MCF 10A (cell line): ENCODE results near the gene SCAANT1. TPM values are rescaled to one million over a fixed set of nuclear protein-coding genes. Genes with fewer than 3 reads are reported as not detected.

Experiments used
- BruUV-seq: library from RNA; stranded (reverse); fragments of 400-500 nt; replicated peaks from 2 replicates; lab custom pipeline; 2021; lab: Mats Ljungman, UMichigan
- CTCF ChIA-PET: fragments of 300-600 bp; sonication (Branson Sonifier 250); formaldehyde crosslinking; extraction: SDS; loops from one replicate; lab custom pipeline; 2021; ENCODE audit warnings: antibody characterized with exemption, inconsistent platforms; lab: Yijun Ruan, JAX
- POLR2A ChIA-PET: fragments of 300-600, 350-650 bp; sonication (Branson Sonifier 250); formaldehyde crosslinking; extraction: SDS; loops from one replicate; lab custom pipeline; 2020; ENCODE audit warnings: antibody characterized with exemption, inconsistent platforms; lab: Yijun Ruan, JAX
- DNase-seq: peaks from one replicate; pipeline ENCODE4 v3.0.0-alpha.2; 2018; ENCODE audit not compliant: unreplicated experiment
- H3K27ac Mint-ChIP-seq: one replicate; pipeline ENCODE4 v1.8.0; 2022; ENCODE audit warnings: mild to moderate bottlenecking, low read depth, mixed read lengths; ENCODE audit not compliant: unreplicated experiment
- H3K27me3 Mint-ChIP-seq: one replicate; pipeline ENCODE4 v1.8.0; 2022; ENCODE audit warnings: mixed read lengths; ENCODE audit not compliant: insufficient read depth, unreplicated experiment
- H3K36me3 Mint-ChIP-seq: one replicate; pipeline ENCODE4 v1.8.0; 2022; ENCODE audit warnings: mild to moderate bottlenecking, moderate library complexity, mixed read lengths; ENCODE audit not compliant: insufficient read depth, unreplicated experiment
- H3K4me1 Mint-ChIP-seq: one replicate; pipeline ENCODE4 v1.8.0; 2022; ENCODE audit warnings: mixed read lengths; ENCODE audit not compliant: insufficient read depth, unreplicated experiment
- H3K4me3 Mint-ChIP-seq: one replicate; pipeline ENCODE4 v1.8.0; 2022; ENCODE audit warnings: mild to moderate bottlenecking, moderate library complexity, mixed read lengths; ENCODE audit not compliant: unreplicated experiment
- H3K9me3 Mint-ChIP-seq: one replicate; pipeline ENCODE4 v1.8.0; 2022; ENCODE audit warnings: mixed read lengths; ENCODE audit not compliant: unreplicated experiment
- CTCF ChIP-seq: fragments of 200-600 bp; IDR thresholded peaks from one replicate; pipeline ENCODE4 v1.8.0; 2022; ENCODE audit warnings: antibody characterized with exemption, mild to moderate bottlenecking; ENCODE audit not compliant: unreplicated experiment
- intact Hi-C: fragments of 100-400 bp; cut with micrococcal nuclease; formaldehyde crosslinking; loops from 2 replicates; pipeline ENCODE4 v1.14.1; 2022
- total RNA-seq: library from RNA; stranded (reverse); gene quantifications from 2 replicates; pipeline ENCODE4 v1.2.3, GENCODE V29; 2022

The SCAANT1 gene
- total RNA-seq, 1 experiment from 2014 or later = not detected

GRCh38 chr3:63922491-63923199, 10.5 kb upstream of the SCAANT1 start:
- Mint-ChIP-seq H3K36me3 (peaks cover 56% of the 10 kb centered on the region), H3K4me1 (peaks cover 12% of the 10 kb centered on the region), H3K27me3 (no peaks in the 10 kb centered on the region), H3K27ac (peak overlapping the region; percentile 12), H3K4me3 (no peak overlapping the region), H3K9me3 (no peaks in the 10 kb centered on the region)
- BruUV-seq = no TSS peak
- DNase-seq = no peak
- POLR2A ChIA-PET = no interaction called here
- intact Hi-C loops = no loop called here
- TF ChIP-seq CTCF = no peak
- CTCF ChIA-PET = interaction anchor here (0.8 to 1.5 kb wide), 4 partner anchors 8 to 71 kb away, joined by 3 to 4 read pairs (median 3); no protein-coding TSS in a partner anchor

GRCh38 chr3:63921741-63922482, 9.7 kb upstream of the SCAANT1 start:
- intact Hi-C loops = no loop called here
- Mint-ChIP-seq H3K27ac (no peak overlapping the region), H3K9me3 (no peaks in the 10 kb centered on the region), H3K36me3 (peaks cover 62% of the 10 kb centered on the region), H3K4me3 (no peak overlapping the region), H3K4me1 (peaks cover 12% of the 10 kb centered on the region), H3K27me3 (no peaks in the 10 kb centered on the region)
- TF ChIP-seq CTCF = no peak
- no peak for DNase-seq
- BruUV-seq = no TSS peak
- ChIA-PET CTCF (interaction anchor here (1.0 kb wide), 1 partner anchor 15 kb away, joined by 3 read pairs; no protein-coding TSS in a partner anchor), POLR2A (no interaction called here)

- ChIA-PET POLR2A (no interaction called here), CTCF (interaction anchor here (0.6 to 1.3 kb wide), 2 partner anchors 58 to 1873 kb away, joined by 3 read pairs; no protein-coding TSS in a partner anchor)
- Mint-ChIP-seq H3K4me3 (no peak overlapping the region), H3K27me3 (no peaks in the 10 kb centered on the region), H3K27ac (no peak overlapping the region), H3K4me1 (peaks cover 12% of the 10 kb centered on the region), H3K9me3 (no peaks in the 10 kb centered on the region), H3K36me3 (peaks cover 56% of the 10 kb centered on the region)
- TF ChIP-seq CTCF = no peak
- no TSS peak for BruUV-seq
- intact Hi-C loops = no loop called here
- no peak for DNase-seq
Observed at GRCh38 chr3:63920001-63920400, 7.8 kb upstream of the SCAANT1 start.

GRCh38 chr3:63918321-63918720, 6.1 kb upstream of the SCAANT1 start:
- intact Hi-C loops = no loop called here
- ChIA-PET CTCF (no interaction called here), POLR2A (no interaction called here)
- Mint-ChIP-seq H3K27me3 (no peaks in the 10 kb centered on the region), H3K36me3 (peaks cover 54% of the 10 kb centered on the region), H3K27ac (peak overlapping the region; percentile 52), H3K4me1 (peaks cover 12% of the 10 kb centered on the region), H3K9me3 (no peaks in the 10 kb centered on the region), H3K4me3 (no peak overlapping the region)
- BruUV-seq = no TSS peak
- no peak for DNase-seq
- no peak for TF ChIP-seq CTCF
